Measurements from ENCODE around the gene GUCY2D.

Gene GUCY2D

GRCh38 chr17:8032442-8032841, 30.0 kb downstream of the GUCY2D start:
- Histone ChIP-seq H4K20me1 (ENCODE audit: insufficient read depth) (no peaks in the 10 kb centered on the region), H3K4me1 (ENCODE audit: low read depth, poor library complexity, severe bottlenecking) (no peaks in the 10 kb centered on the region), H3K9ac (no peak overlapping the region), H3K4me2 (no peak overlapping the region), H2AFZ (ENCODE audit: low read depth) (no peak overlapping the region), H3K4me3 (IDR thresholded peaks at IDR 0.05; ENCODE audit: insufficient read depth, low read depth, low read length) (no peak overlapping the region), H3K27ac (no peak overlapping the region), H3K79me2 (ENCODE audit: insufficient read depth, low read depth) (no peaks in the 10 kb centered on the region), H3K36me3 (ENCODE audit: insufficient read depth) (no peaks in the 10 kb centered on the region), H3K27me3 (ENCODE audit: insufficient read depth, low read depth) (no peaks in the 10 kb centered on the region)
- TF ChIP-seq CTCF (conservative IDR thresholded peaks at IDR 0.05; ENCODE audit: low read depth, low read length) = no peak

GRCh38 chr17:8038954-8039610, 36.7 kb downstream of the GUCY2D start, which contains the start of gene ALOX15B:
Gene ALOX15B, plus strand, starts transcription at chr17:8039059. Its CDS starts 97 bp downstream, at chr17:8039156.
- no peaks in the 10 kb centered on the region for H4K20me1 ChIP-seq (ENCODE audit: insufficient read depth)
- no peak for TF ChIP-seq CTCF (conservative IDR thresholded peaks at IDR 0.05; ENCODE audit: low read depth, low read length)
- H3K36me3 ChIP-seq (ENCODE audit: insufficient read depth) = no peaks in the 10 kb centered on the region
- no peak within 1 kb of the TSS for H3K9ac ChIP-seq
- no peaks in the 10 kb centered on the region for H3K27me3 ChIP-seq (ENCODE audit: insufficient read depth, low read depth)
- H3K4me3 ChIP-seq (IDR thresholded peaks at IDR 0.05; ENCODE audit: insufficient read depth, low read depth, low read length) = no peak within 1 kb of the TSS
- H3K27ac ChIP-seq = no peak within 1 kb of the TSS
- no peak within 1 kb of the TSS for H3K4me2 ChIP-seq
- no peaks in the 10 kb centered on the region for H3K4me1 ChIP-seq (ENCODE audit: low read depth, poor library complexity, severe bottlenecking)
- H2AFZ ChIP-seq (ENCODE audit: low read depth) = no peak within 1 kb of the TSS
- no peaks in the 10 kb centered on the region for H3K79me2 ChIP-seq (ENCODE audit: insufficient read depth, low read depth)

GRCh38 chr17:8039611-8040168, 37.3 kb downstream of the GUCY2D start:
- no peak overlapping the region for H3K4me2 ChIP-seq
- H2AFZ ChIP-seq (ENCODE audit: low read depth) = no peak overlapping the region

GRCh38 chr17:8041249-8041928, 39.0 kb downstream of the GUCY2D start:
- H4K20me1 ChIP-seq (ENCODE audit: insufficient read depth) = no peaks in the 10 kb centered on the region
- H3K4me1 ChIP-seq (ENCODE audit: low read depth, poor library complexity, severe bottlenecking) = no peaks in the 10 kb centered on the region
- no peaks in the 10 kb centered on the region for H3K36me3 ChIP-seq (ENCODE audit: insufficient read depth)
- no peak overlapping the region for H3K27ac ChIP-seq
- no peak overlapping the region for H3K9ac ChIP-seq
- no peak overlapping the region for H3K4me2 ChIP-seq
- peak; percentile 48 for TF ChIP-seq CTCF (conservative IDR thresholded peaks at IDR 0.05; ENCODE audit: low read depth, low read length)
- H3K4me3 ChIP-seq (IDR thresholded peaks at IDR 0.05; ENCODE audit: insufficient read depth, low read depth, low read length) = no peak overlapping the region
- no peak overlapping the region for H2AFZ ChIP-seq (ENCODE audit: low read depth)
- no peaks in the 10 kb centered on the region for H3K27me3 ChIP-seq (ENCODE audit: insufficient read depth, low read depth)
- no peaks in the 10 kb centered on the region for H3K79me2 ChIP-seq (ENCODE audit: insufficient read depth, low read depth)

More at GRCh38 chr17:8039611-8040168, 37.3 kb downstream of the GUCY2D start:
- Histone ChIP-seq H3K9ac (no peak overlapping the region), H3K4me3 (IDR thresholded peaks at IDR 0.05; ENCODE audit: insufficient read depth, low read depth, low read length) (no peak overlapping the region), H3K4me1 (ENCODE audit: low read depth, poor library complexity, severe bottlenecking) (no peaks in the 10 kb centered on the region), H3K79me2 (ENCODE audit: insufficient read depth, low read depth) (no peaks in the 10 kb centered on the region), H3K36me3 (ENCODE audit: insufficient read depth) (no peaks in the 10 kb centered on the region), H3K27ac (no peak overlapping the region), H3K27me3 (ENCODE audit: insufficient read depth, low read depth) (no peaks in the 10 kb centered on the region), H4K20me1 (ENCODE audit: insufficient read depth) (no peaks in the 10 kb centered on the region)
- TF ChIP-seq CTCF (conservative IDR thresholded peaks at IDR 0.05; ENCODE audit: low read depth, low read length) = no peak

Measured in KMS-11 (cell line).